Measurements from ENCODE around the gene YY2. TPM values are rescaled to one million over a fixed set of nuclear protein-coding genes. Genes with fewer than 3 reads are reported as not detected.

The YY2 gene
- total RNA-seq, 1 donor from 2014 or later: 4.9 TPM

DNA sequence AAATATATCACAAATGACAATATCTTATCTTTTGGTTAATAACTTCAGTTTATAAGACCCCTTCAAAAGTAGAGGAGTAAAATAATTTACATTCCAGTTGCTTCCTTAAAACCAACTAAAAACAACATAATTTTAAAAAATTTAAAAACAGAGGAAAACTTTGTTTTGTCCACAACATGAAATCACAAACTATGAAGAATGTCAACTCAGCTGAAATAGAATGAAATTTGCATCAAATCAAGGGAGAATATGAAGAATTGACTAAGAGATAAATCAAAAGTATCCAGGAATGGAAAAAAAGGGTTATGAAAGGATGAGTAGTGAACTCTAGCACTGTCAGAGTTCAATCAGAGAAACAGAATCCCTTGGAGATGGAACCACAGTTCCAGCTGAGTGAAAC, 2.2 kb upstream of the YY2 start:
- no peak for DNase-seq (ENCODE audit: low spot score)
- peaks cover 8% of the 10 kb centered on the region for H3K36me3 Mint-ChIP-seq (ENCODE audit: low read depth)
- no peak overlapping the region for H3K27ac Mint-ChIP-seq (ENCODE audit: unreplicated experiment)
- no peaks in the 10 kb centered on the region for H3K27me3 Mint-ChIP-seq (ENCODE audit: low read depth)
- H3K4me1 Mint-ChIP-seq (ENCODE audit: low read depth): no peaks in the 10 kb centered on the region
- no peak overlapping the region for H3K4me3 Mint-ChIP-seq (ENCODE audit: unreplicated experiment)
- peaks cover 3% of the 10 kb centered on the region for H3K9me3 Mint-ChIP-seq (ENCODE audit: low read depth)
- no peak for TF ChIP-seq CTCF (IDR thresholded peaks at IDR 0.05)

- Mint-ChIP-seq H3K27ac (ENCODE audit: unreplicated experiment) (no peak overlapping the region), H3K4me1 (ENCODE audit: low read depth) (no peaks in the 10 kb centered on the region), H3K9me3 (ENCODE audit: low read depth) (peaks cover 3% of the 10 kb centered on the region), H3K27me3 (ENCODE audit: low read depth) (no peaks in the 10 kb centered on the region), H3K36me3 (ENCODE audit: low read depth) (peaks cover 8% of the 10 kb centered on the region), H3K4me3 (ENCODE audit: unreplicated experiment) (no peak overlapping the region)
- DNase-seq (ENCODE audit: low spot score): no peak
- no peak for TF ChIP-seq CTCF (IDR thresholded peaks at IDR 0.05)
Observed at GRCh38 chrX:21856504-21856903, 717 bp downstream of the YY2 start.

- no peak for DNase-seq (ENCODE audit: low spot score)
- no peak overlapping the region for H3K27ac Mint-ChIP-seq (ENCODE audit: unreplicated experiment)
- TF ChIP-seq CTCF (IDR thresholded peaks at IDR 0.05): no peak
- no peaks in the 10 kb centered on the region for H3K36me3 Mint-ChIP-seq (ENCODE audit: low read depth)
- H3K27me3 Mint-ChIP-seq (ENCODE audit: low read depth): no peaks in the 10 kb centered on the region
- no peak overlapping the region for H3K4me3 Mint-ChIP-seq (ENCODE audit: unreplicated experiment)
- no peaks in the 10 kb centered on the region for H3K9me3 Mint-ChIP-seq (ENCODE audit: low read depth)
- peaks cover 11% of the 10 kb centered on the region for H3K4me1 Mint-ChIP-seq (ENCODE audit: low read depth)
Observed at GRCh38 chrX:21863241-21863640, 7.5 kb downstream of the YY2 start.

- Mint-ChIP-seq H3K27me3 (ENCODE audit: low read depth) (no peaks in the 10 kb centered on the region), H3K4me1 (ENCODE audit: low read depth) (peaks cover 17% of the 10 kb centered on the region), H3K36me3 (ENCODE audit: low read depth) (no peaks in the 10 kb centered on the region), H3K4me3 (ENCODE audit: unreplicated experiment) (no peak overlapping the region), H3K9me3 (ENCODE audit: low read depth) (no peaks in the 10 kb centered on the region), H3K27ac (ENCODE audit: unreplicated experiment) (no peak overlapping the region)
- no peak for TF ChIP-seq CTCF (IDR thresholded peaks at IDR 0.05)
- no peak for DNase-seq (ENCODE audit: low spot score)
Observed at GRCh38 chrX:21865436-21865835, 9.6 kb downstream of the YY2 start.

- Mint-ChIP-seq H3K9me3 (ENCODE audit: low read depth) (no peaks in the 10 kb centered on the region), H3K4me3 (ENCODE audit: unreplicated experiment) (no peak overlapping the region), H3K36me3 (ENCODE audit: low read depth) (no peaks in the 10 kb centered on the region), H3K27ac (ENCODE audit: unreplicated experiment) (peak overlapping the region; percentile 34), H3K4me1 (ENCODE audit: low read depth) (peaks cover 60% of the 10 kb centered on the region), H3K27me3 (ENCODE audit: low read depth) (no peaks in the 10 kb centered on the region)
- DNase-seq (ENCODE audit: low spot score): no peak
- no peak for TF ChIP-seq CTCF (IDR thresholded peaks at IDR 0.05)
Observed at GRCh38 chrX:21870494-21870893, 14.7 kb downstream of the YY2 start.

Data from chondrocyte (in vitro differentiated cells).